NT2/D1 (cell line): ENCODE measurements around the gene YEATS4.
A peak's percentile ranks its signal among the peaks of the same experiment; 100 is the strongest.

ENCODE experiments used
- DNase-seq: peaks from one replicate; pipeline ENCODE4 v3.0.0-alpha.2; 2011; ENCODE audit warnings: low read depth, low spot score
- H3K27me3 ChIP-seq: 2 replicates; pipeline ENCODE4 v1.6.0; 2011; ENCODE audit warnings: mild to moderate bottlenecking; ENCODE audit not compliant: insufficient read length, insufficient read depth
- H3K36me3 ChIP-seq: 2 replicates; pipeline ENCODE4 v1.6.1; 2011; ENCODE audit warnings: mild to moderate bottlenecking, low read length, mixed read lengths; ENCODE audit not compliant: insufficient read depth, insufficient read length
- H3K4me1 ChIP-seq: 2 replicates; pipeline ENCODE4 v1.5.1; 2011; ENCODE audit not compliant: insufficient read depth, insufficient read length
- H3K4me3 ChIP-seq: 2 replicates; pipeline ENCODE4 v1.5.1; 2011; ENCODE audit warnings: low read depth; ENCODE audit not compliant: insufficient read length
- H3K9ac ChIP-seq: 2 replicates; pipeline ENCODE4 v1.6.0; 2011; ENCODE audit warnings: low read depth; ENCODE audit not compliant: insufficient read length
- H3K9me3 ChIP-seq: 2 replicates; pipeline ENCODE4 v1.5.1; 2011; ENCODE audit warnings: mild to moderate bottlenecking, low read length; ENCODE audit not compliant: insufficient read depth
- SUZ12 ChIP-seq: IDR thresholded peaks from 2 replicates; pipeline ENCODE4 v1.6.1; 2011; ENCODE audit not compliant: insufficient read length, insufficient read depth; ENCODE audit errors: extremely low read depth
- YY1 ChIP-seq: IDR thresholded peaks from 2 replicates; pipeline ENCODE4 v1.6.1; 2011; ENCODE audit not compliant: insufficient read length, insufficient read depth
- ZNF274 ChIP-seq: IDR thresholded peaks from 2 replicates; pipeline ENCODE4 v1.6.1; 2011; ENCODE audit warnings: mild to moderate bottlenecking, low read depth, low read length

The YEATS4 gene

DNA sequence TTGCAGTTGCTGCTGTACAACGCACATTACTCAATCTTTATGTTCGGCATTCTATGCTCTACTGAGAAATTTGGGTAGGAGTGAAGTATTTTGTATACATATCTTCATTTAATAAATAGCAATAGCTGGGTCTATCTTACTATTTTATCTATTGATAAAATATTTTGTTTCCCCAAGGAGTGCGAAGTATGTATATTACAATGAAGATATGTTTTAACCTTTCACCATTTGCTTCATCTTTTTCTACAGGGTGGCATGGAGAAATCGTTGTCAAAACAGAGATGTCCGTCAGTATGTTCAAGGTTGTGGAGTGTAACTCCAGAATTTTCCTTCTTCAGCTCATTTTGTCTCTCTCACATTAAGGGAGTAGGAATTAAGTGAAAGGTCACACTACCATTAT lies 6.6 kb upstream of the YEATS4 start:
- DNase-seq = no peak

DNA sequence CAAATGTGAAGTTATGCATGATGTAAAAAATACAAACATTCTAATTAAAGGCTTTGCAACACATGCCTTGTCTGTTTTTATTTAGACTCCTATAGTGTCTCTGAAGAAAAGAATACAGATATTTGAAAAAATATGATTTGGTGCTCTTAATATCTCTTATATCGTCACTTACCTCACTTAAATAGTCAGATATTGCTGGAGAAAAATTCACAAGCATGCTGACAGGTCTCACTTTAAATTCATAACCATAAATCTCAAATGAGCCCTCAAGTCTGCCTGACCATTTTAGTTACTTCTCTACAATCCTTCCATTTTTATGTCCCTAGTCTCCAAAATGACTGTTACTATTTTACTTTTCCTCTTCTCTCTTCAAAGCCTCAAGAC lies 5.4 kb upstream of the YEATS4 start:
- DNase-seq = no peak
- TF ChIP-seq ZNF274 (no peak), SUZ12 (no peak)
- peaks cover 3% of the 10 kb centered on the region for H3K4me1 ChIP-seq
- H3K27me3 ChIP-seq = no peaks in the 10 kb centered on the region
- no peak overlapping the region for H3K4me3 ChIP-seq
- H3K36me3 ChIP-seq = no peaks in the 10 kb centered on the region
- no peak overlapping the region for H3K9ac ChIP-seq
- H3K9me3 ChIP-seq = no peaks in the 10 kb centered on the region

More for the DNA sequence above, 6.6 kb upstream of the YEATS4 start:
- Histone ChIP-seq H3K36me3 (no peaks in the 10 kb centered on the region), H3K4me3 (no peak overlapping the region), H3K4me1 (peaks cover 3% of the 10 kb centered on the region), H3K27me3 (no peaks in the 10 kb centered on the region), H3K9me3 (no peaks in the 10 kb centered on the region), H3K9ac (no peak overlapping the region)
- TF ChIP-seq SUZ12 (no peak), ZNF274 (no peak), YY1 (no peak)

DNA sequence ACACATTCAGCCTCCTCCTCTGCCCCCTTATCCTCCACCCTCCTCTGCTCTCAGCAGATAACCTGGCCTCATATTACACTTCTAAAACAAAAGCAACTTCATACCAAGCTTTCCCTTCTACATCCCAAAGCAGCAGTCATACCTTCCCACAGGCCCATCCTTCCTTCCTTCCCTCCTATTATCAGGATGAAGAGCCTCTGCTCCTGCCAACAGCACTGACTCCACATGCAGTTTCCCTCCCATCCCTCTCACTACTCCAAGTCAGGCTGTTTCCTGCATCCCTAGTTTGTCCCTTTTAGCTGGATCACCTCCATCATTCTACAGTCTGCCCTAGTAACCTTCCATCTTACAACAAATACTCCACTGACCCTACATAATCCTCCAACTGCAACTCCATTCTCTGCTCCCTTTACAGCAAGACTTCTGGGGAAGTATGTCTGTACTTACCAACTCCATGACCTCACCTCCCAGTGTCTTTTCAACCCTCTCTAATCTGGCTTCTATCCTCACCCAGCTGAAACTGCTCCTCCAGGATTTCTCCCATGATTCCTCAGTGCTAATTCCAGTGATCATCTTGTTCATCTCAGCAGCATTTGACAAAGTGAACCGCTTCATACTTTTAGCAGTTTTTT lies 4.9 kb upstream of the YEATS4 start:
- H3K27me3 ChIP-seq = no peaks in the 10 kb centered on the region
- H3K9me3 ChIP-seq = no peaks in the 10 kb centered on the region
- DNase-seq = no peak
- H3K4me3 ChIP-seq = no peak overlapping the region
- H3K36me3 ChIP-seq = no peaks in the 10 kb centered on the region
- H3K9ac ChIP-seq = no peak overlapping the region
- TF ChIP-seq YY1 (no peak), SUZ12 (no peak), ZNF274 (no peak)
- H3K4me1 ChIP-seq = peaks cover 3% of the 10 kb centered on the region

DNA sequence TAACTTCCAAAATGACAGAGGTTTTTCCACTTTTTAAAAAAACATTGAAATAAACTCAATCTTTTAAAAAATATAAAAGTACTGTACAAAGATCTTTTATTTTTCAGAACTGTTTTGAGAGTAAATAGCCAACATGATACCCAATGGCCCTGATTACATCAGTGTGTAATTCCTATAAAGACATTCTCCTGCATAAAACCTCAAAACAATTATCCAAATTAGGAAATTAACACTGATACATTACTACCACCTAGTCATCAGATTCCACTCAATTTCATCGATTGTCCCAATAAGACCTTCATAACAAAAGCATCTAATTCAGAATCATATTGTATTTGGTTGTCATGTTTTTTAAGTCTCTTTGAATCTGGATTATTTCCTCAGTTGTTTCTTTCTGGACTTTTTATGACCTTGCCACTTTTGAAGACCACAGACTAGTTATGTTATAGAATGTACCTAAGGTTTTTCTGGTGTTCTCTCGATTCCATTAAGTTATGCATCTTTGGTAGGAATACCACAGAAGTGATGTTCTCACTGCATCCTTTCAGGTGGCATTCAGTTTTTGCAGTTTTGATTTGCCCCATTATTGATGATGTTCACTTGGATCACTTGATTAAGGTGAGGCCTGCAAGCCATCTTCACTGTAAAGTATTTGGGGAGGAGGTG lies 4.0 kb upstream of the YEATS4 start:
- Histone ChIP-seq H3K4me1 (peaks cover 3% of the 10 kb centered on the region), H3K36me3 (no peaks in the 10 kb centered on the region), H3K4me3 (no peak overlapping the region), H3K9ac (no peak overlapping the region), H3K9me3 (no peaks in the 10 kb centered on the region), H3K27me3 (no peaks in the 10 kb centered on the region)
- TF ChIP-seq YY1 (no peak), SUZ12 (no peak), ZNF274 (no peak)
- DNase-seq = no peak

DNA sequence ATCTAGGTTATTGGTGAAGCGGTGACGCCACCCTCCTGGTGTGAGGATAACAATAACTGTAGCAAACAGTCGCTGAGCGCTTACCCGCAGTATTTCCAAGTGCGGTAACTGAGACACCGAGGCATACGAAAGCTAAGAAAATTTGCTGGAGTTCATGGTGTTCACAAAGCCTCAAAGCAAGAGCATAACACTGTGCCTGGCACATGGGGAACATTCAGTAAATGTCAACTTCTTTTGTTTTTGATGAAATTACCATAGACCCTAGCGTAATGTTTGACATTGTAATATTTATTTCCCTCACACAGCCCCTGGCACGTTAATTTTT lies 767 bp downstream of the YEATS4 start:
- Histone ChIP-seq H3K36me3 (peaks cover 30% of the 10 kb centered on the region), H3K4me3 (peak overlapping the region; percentile 64)

DNA sequence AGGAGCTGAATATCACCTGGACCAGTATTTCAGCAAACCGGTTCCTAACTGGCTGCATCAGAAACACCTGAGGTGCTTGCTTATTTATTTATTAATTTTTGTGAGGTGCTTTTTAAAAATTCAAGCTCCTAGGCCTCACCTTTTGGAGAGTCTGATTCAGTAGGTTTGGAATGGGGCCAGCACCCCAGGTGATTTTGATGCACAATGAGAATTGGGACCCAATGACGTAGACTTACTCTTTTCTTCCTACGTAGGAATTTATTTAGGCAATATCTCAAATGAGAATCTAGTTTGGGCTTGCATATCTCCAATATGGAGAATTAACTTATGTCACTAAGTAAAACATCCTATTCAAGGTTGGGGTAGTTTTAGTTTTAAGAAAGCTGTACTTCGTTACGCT lies 7.3 kb downstream of the YEATS4 start:
- Histone ChIP-seq H3K27me3 (no peaks in the 10 kb centered on the region), H3K36me3 (peaks cover 86% of the 10 kb centered on the region), H3K4me3 (no peak overlapping the region), H3K4me1 (no peaks in the 10 kb centered on the region), H3K9ac (no peak overlapping the region), H3K9me3 (peaks cover 3% of the 10 kb centered on the region; the same call in 1 of the 2 replicates)
- TF ChIP-seq ZNF274 = no peak
- TF ChIP-seq YY1 = no peak
- no peak for TF ChIP-seq SUZ12
- no peak for DNase-seq

More for the DNA sequence above, 767 bp downstream of the YEATS4 start:
- no peak for DNase-seq
- Histone ChIP-seq H3K9ac (peak overlapping the region; percentile 93), H3K9me3 (no peaks in the 10 kb centered on the region), H3K4me1 (no peaks in the 10 kb centered on the region), H3K27me3 (no peaks in the 10 kb centered on the region)
- TF ChIP-seq ZNF274 = no peak
- no peak for TF ChIP-seq YY1
- TF ChIP-seq SUZ12 = no peak

DNA sequence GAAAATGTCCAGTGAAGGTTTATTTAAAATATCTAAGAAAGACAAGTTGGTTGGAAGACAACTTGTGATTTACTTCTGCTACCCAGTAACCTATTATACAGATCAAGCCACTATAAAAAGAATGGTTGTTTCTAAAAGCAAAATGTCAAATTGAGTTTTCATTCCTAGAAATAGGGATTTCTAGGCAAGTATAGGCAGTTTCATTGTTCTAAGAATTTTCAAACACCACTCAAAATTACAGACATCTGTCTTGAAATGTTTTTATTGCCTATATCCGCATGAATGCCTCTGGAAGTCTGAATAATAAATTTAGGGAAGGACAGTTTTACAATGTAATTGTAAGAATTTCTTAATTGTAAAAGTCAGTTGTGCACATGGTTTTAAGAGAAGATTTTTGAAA lies 8.6 kb downstream of the YEATS4 start:
- Histone ChIP-seq H3K27me3 (no peaks in the 10 kb centered on the region), H3K4me1 (no peaks in the 10 kb centered on the region), H3K36me3 (peaks cover 85% of the 10 kb centered on the region), H3K9me3 (peaks cover 14% of the 10 kb centered on the region), H3K9ac (no peak overlapping the region), H3K4me3 (no peak overlapping the region)
- TF ChIP-seq YY1 (no peak), ZNF274 (no peak), SUZ12 (no peak)
- no peak for DNase-seq
